Measurements from ENCODE around the gene SMIM44.

DNA sequence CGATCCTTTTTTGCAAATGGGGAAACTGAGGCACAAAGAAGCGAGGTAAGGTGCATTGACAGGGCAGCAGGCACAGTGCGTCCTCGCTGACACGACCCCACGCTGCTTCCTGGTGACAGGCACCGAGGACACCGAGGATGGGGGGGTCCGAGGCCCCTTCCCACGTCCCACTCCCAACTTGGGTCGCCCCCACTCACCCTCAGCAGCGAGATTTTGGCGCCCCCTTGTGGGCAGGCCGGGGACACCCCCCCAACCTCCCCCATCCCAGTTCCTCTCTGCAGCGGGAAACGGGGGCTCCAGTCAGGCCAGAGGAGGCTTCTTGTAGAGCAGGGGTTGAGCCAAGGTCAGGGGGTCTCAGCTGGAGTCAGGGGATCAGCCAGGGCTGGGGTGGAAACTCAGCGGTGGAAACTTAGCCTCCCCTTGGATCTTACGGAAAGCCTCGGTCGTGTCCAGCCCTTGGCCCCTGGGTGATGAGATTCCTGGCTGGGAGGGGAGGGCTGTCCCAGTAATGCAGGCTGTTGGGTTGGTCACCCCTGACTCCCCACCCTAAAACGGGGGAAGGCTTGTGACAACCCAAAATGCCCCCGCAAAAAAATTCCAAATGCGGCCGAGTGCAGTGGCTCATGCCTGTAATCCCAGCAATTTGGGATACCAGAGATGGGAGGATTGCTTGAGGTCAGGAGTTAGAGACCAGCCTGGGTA, 11.1 kb downstream of the SMIM44 start:
- TF ChIP-seq CTCF (IDR thresholded peaks at IDR 0.05) (peak in 1 of 3 donors; percentile 50), POLR2A (IDR thresholded peaks at IDR 0.05) (no peak)
